Loucy (cell line): ENCODE measurements around the gene TSPYL2.

Experiments used
- CTCF ChIP-seq: fragments of 200-600 bp; sonication (generic); conservative IDR thresholded peaks from 2 replicates; pipeline ENCODE4 v1.5.1; 2014; ENCODE audit warnings: mild to moderate bottlenecking, antibody characterized with exemption, low read length
- EZH2phosphoT487 ChIP-seq: fragments of 200-600 bp; IDR thresholded peaks from 2 replicates; pipeline ENCODE4 v1.6.1; 2018; ENCODE audit warnings: antibody characterized with exemption, mild to moderate bottlenecking, moderate library complexity, borderline replicate concordance

- TF ChIP-seq CTCF: no peak
- TF ChIP-seq EZH2phosphoT487: no peak
These were observed 828 bp downstream of the TSPYL2 start for GRCh38 chrX:53082773-53083616.
